ENCODE measurements around the gene ICE1. TPM values are rescaled to one million over a fixed set of nuclear protein-coding genes. Genes with fewer than 3 reads are reported as not detected.

Gene ICE1
- polyA plus RNA-seq, 1 donor (not counting 4 experiments of a cell fraction or from before 2014, with no cell fraction given) = 18.4 TPM

DNA sequence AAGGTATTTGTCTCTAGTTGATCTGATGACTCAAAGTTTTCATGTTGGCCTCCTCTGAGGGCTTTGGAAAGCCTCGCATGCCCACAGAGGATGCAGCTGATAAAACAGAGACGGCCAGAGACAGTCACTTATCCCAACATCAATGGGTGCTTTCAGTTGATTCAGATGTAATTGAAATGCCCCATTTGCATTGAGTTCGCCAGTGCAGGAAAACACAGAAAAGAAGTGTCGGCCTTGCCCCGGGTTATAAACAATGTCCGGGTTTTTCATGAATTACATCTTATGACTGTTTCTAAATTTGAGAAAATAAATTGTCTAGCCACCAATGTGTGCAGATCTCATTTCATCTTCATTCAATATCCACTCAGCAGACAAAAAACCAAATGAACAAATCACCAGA lies 42.2 kb upstream of the ICE1 start:
- no peaks in the 10 kb centered on the region for H3K36me3 ChIP-seq (ENCODE audit: control insufficient read depth in 2 of 2, extremely low read depth in 1 of 2, insufficient read depth in 2 of 2, low read length in 2 of 2)

DNA sequence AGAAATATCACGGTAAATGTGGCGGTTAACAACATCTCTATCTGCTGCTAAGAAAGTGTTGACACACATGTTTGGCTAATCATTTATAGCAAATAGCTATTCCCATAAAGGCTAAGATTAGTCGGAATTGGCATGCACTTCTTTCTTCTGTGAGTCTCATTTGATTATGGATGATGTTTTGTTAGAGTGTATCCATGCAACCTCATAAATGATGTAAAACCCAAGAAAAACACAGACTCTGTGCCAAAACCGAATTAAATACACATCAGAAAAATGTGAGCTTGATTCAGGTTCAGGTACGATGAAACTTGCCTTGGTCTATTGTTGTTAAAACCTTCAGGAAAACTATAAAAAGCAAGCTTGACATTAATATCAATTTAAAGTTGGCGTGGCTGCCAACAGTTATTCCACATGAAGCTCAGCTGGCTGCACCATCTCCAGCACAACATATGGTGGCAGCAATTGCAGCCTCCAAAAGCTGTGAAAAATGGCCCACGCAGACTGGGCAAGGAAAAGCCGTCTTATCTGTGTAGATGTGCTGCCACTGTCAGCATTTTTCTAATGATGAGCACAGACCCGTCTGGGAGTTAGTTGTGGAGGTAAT lies 41.1 kb upstream of the ICE1 start:
- dilution Hi-C loops (cut with MboI; ENCODE audit: extremely low pct_ligation_motif_present, low sequenced_read_pairs) = no loop called here
- H3K27me3 ChIP-seq (ENCODE audit: control insufficient read depth, extremely low read depth, insufficient read depth, low read length) = peaks cover 5% of the 10 kb centered on the region
- no peak overlapping the region for H3K9ac ChIP-seq (ENCODE audit: control insufficient read depth, extremely low read depth, insufficient read depth, low read length)
- H3K36me3 ChIP-seq (ENCODE audit: control insufficient read depth in 2 of 2, extremely low read depth in 1 of 2, insufficient read depth in 2 of 2, low read length in 2 of 2) = no peaks in the 10 kb centered on the region
- no peaks in the 10 kb centered on the region for H3K9me1 ChIP-seq (ENCODE audit: control insufficient read depth, extremely low read depth, insufficient read depth, low read length)
- FAIRE-seq (no peak), DNase-seq (ENCODE audit: low read depth, low spot score) (no peak)
- H3K4me1 ChIP-seq (ENCODE audit: control insufficient read depth, extremely low read depth, insufficient read depth, low read length) = no peaks in the 10 kb centered on the region
- H3K27ac ChIP-seq (ENCODE audit: control insufficient read depth, insufficient read depth, low read length) = no peak overlapping the region
- H3K4me2 ChIP-seq (ENCODE audit: control insufficient read depth, extremely low read depth, insufficient read depth, low read depth, low read length) = no peak overlapping the region
- no peaks in the 10 kb centered on the region for H4K20me1 ChIP-seq (ENCODE audit: control insufficient read depth, extremely low read depth, insufficient read depth, low read length)
- no peaks in the 10 kb centered on the region for H3K9me3 ChIP-seq (ENCODE audit: control insufficient read depth, low read depth, low read length)
- no peak overlapping the region for H2AFZ ChIP-seq (ENCODE audit: control insufficient read depth, low read length)
- TF ChIP-seq, protein P1, sequence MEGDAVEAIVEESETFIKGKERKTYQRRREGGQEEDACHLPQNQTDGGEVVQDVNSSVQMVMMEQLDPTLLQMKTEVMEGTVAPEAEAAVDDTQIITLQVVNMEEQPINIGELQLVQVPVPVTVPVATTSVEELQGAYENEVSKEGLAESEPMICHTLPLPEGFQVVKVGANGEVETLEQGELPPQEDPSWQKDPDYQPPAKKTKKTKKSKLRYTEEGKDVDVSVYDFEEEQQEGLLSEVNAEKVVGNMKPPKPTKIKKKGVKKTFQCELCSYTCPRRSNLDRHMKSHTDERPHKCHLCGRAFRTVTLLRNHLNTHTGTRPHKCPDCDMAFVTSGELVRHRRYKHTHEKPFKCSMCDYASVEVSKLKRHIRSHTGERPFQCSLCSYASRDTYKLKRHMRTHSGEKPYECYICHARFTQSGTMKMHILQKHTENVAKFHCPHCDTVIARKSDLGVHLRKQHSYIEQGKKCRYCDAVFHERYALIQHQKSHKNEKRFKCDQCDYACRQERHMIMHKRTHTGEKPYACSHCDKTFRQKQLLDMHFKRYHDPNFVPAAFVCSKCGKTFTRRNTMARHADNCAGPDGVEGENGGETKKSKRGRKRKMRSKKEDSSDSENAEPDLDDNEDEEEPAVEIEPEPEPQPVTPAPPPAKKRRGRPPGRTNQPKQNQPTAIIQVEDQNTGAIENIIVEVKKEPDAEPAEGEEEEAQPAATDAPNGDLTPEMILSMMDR (optimal IDR thresholded peaks at IDR 0.05 in 1 of 3, IDR thresholded peaks at IDR 0.05 in 1 of 3, conservative IDR thresholded peaks at IDR 0.05 in 1 of 3; ENCODE audit: extremely low read depth in 1 of 3, insufficient read depth in 2 of 3, low read length in 3 of 3) = no peak
- no peak overlapping the region for H3K4me3 ChIP-seq (ENCODE audit: control insufficient read depth in 2 of 3, extremely low read depth in 1 of 3, insufficient read depth in 2 of 3, low read depth in 1 of 3, low read length in 3 of 3)
- H3K79me2 ChIP-seq (ENCODE audit: control insufficient read depth, insufficient read depth, low read length) = no peaks in the 10 kb centered on the region

More for the DNA sequence above, 42.2 kb upstream of the ICE1 start:
- no peaks in the 10 kb centered on the region for H3K9me1 ChIP-seq (ENCODE audit: control insufficient read depth, extremely low read depth, insufficient read depth, low read length)
- FAIRE-seq (no peak), DNase-seq (ENCODE audit: low read depth, low spot score) (no peak)
- no peaks in the 10 kb centered on the region for H3K79me2 ChIP-seq (ENCODE audit: control insufficient read depth, insufficient read depth, low read length)
- no peaks in the 10 kb centered on the region for H4K20me1 ChIP-seq (ENCODE audit: control insufficient read depth, extremely low read depth, insufficient read depth, low read length)
- dilution Hi-C loops (cut with MboI; ENCODE audit: extremely low pct_ligation_motif_present, low sequenced_read_pairs) = no loop called here
- H3K4me3 ChIP-seq (ENCODE audit: control insufficient read depth in 2 of 3, extremely low read depth in 1 of 3, insufficient read depth in 2 of 3, low read depth in 1 of 3, low read length in 3 of 3) = no peak overlapping the region
- H3K9ac ChIP-seq (ENCODE audit: control insufficient read depth, extremely low read depth, insufficient read depth, low read length) = no peak overlapping the region
- H2AFZ ChIP-seq (ENCODE audit: control insufficient read depth, low read length) = no peak overlapping the region
- no peak overlapping the region for H3K27ac ChIP-seq (ENCODE audit: control insufficient read depth, insufficient read depth, low read length)
- peaks cover 5% of the 10 kb centered on the region for H3K27me3 ChIP-seq (ENCODE audit: control insufficient read depth, extremely low read depth, insufficient read depth, low read length)
- no peaks in the 10 kb centered on the region for H3K9me3 ChIP-seq (ENCODE audit: control insufficient read depth, low read depth, low read length)
- TF ChIP-seq, protein P1 (optimal IDR thresholded peaks at IDR 0.05 in 1 of 3, IDR thresholded peaks at IDR 0.05 in 1 of 3, conservative IDR thresholded peaks at IDR 0.05 in 1 of 3; ENCODE audit: extremely low read depth in 1 of 3, insufficient read depth in 2 of 3, low read length in 3 of 3) = no peak
- no peak for TF ChIP-seq EZH2 (IDR thresholded peaks at IDR 0.05; ENCODE audit: low read length)
- no peaks in the 10 kb centered on the region for H3K4me1 ChIP-seq (ENCODE audit: control insufficient read depth, extremely low read depth, insufficient read depth, low read length)
- no peak overlapping the region for H3K4me2 ChIP-seq (ENCODE audit: control insufficient read depth, extremely low read depth, insufficient read depth, low read depth, low read length)
